ENCODE results near the gene COPA.

The COPA gene

GRCh38 chr1:160342953-160343869 is at the start of gene COPA, which contains the start of gene NCSTN:
COPA (minus strand) TSS chr1:160343250; CDS start chr1:160343170, 80 bp downstream.
NCSTN (plus strand) TSS chr1:160343383; CDS start chr1:160343397, 14 bp downstream.
- TF ChIP-seq GATA2 (IDR thresholded peaks at IDR 0.05; ENCODE audit: low read depth, low read length) (no peak), GATA3 (IDR thresholded peaks at IDR 0.05; ENCODE audit: low read depth, low read length) (no peak)

- no peak for TF ChIP-seq GATA2 (IDR thresholded peaks at IDR 0.05; ENCODE audit: low read depth, low read length)
- TF ChIP-seq GATA3 (IDR thresholded peaks at IDR 0.05; ENCODE audit: low read depth, low read length) = no peak
Measured at GRCh38 chr1:160377585-160378206, 34.6 kb upstream of the COPA start.

GRCh38 chr1:160376525-160377131 is 33.6 kb upstream of the COPA start:
- TF ChIP-seq GATA3 (IDR thresholded peaks at IDR 0.05; ENCODE audit: low read depth, low read length) = no peak
- TF ChIP-seq GATA2 (IDR thresholded peaks at IDR 0.05; ENCODE audit: low read depth, low read length) = no peak

DNA sequence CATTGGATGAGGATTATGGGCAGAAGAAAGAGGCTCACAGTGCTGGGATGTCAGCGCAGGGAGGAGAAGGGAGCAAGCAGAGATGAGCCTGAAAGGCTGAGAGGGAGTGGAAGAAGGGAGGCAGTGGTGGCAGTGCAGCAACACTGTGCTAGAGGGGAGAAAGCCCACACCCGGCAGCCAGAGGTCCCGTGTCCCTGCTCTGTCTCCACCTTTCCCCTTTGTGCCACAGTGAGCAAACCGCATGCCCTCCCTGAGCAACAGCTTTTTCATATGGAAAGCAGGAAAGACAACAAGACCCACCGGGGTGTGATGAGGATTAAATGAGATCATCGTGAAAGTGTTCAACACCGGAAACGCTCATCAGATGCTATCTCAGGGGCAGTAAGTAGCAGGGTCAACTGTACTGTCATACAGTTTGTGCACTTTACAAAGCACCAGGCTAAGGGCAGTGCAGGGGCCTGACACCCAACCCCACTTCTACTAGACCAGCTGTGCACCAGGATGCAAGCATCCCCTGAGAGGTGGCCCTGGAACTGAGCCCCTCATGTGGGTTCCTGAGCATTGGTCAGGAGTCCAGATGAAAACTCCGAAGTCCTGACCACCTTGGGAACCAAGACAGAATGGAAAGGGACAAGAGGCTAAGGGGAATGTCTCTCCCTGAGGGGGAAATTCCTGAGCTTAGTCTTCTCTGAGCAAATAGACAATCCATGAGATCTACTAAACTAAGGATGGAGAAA is 32.9 kb upstream of the COPA start:
- no peak for TF ChIP-seq GATA3 (IDR thresholded peaks at IDR 0.05; ENCODE audit: low read depth, low read length)
- no peak; the same call in 1 of the 2 replicates for TF ChIP-seq GATA2 (IDR thresholded peaks at IDR 0.05; ENCODE audit: low read depth, low read length)

DNA sequence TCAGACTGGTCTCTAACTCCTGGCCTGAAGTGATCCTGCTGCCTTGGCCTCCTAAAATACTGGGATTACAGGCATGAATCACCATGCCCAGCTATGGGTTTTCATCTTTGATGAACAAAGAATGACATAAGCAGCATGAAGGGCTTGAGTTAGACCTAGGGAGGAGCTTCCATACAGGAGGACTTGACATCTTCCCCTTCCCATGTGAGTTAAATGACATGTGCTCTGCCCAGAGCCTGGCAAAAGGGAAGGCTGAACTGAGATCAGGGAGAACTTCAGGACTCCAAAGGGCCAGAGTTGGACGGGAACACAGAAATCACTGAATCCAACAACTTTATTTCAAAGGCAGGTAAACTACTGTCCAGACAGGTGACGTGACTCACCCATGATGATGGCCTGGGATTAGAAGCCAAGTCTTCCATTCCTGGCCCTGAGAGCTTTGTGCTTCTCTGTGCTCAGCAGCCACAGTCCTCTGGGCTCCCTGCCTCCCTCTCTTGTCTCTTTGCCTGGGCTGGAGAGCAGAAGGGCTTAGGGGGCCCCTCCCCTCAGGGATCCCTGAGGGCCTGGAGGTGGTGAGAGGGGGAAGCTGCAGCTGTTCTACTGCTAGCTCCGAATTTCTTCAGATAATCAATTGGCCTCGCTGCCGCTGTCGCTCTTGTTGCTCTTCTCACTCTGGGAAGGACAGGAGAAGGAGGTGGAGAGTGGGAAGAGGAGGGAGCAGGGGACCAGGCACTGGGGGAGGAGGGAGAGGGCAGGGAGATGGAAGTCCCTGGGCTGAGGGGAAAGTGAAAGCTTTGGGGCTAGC is 31.5 kb upstream of the COPA start:
- TF ChIP-seq GATA3 (IDR thresholded peaks at IDR 0.05; ENCODE audit: low read depth, low read length) (no peak), GATA2 (IDR thresholded peaks at IDR 0.05; ENCODE audit: low read depth, low read length) (no peak)

DNA sequence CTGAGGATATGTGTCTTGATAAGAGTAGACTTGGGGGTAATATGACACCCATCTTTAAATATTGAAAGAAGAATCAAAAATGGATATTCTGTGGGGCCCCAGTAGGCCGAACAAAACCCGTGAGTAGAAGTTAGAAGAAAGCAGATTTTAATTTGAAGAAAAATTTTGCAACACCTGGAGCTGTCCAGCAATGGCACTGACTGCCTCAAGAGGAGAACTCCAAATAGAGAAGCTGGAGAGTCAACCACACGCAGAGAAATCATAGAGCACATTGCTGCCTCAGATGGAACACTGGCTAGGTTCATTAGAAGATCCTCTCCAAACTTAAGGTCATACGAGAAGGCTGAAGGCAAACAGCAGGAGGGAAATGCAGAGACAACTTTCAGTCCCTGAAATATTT is 30.6 kb upstream of the COPA start:
- TF ChIP-seq GATA3 (IDR thresholded peaks at IDR 0.05; ENCODE audit: low read depth, low read length) (no peak), GATA2 (IDR thresholded peaks at IDR 0.05; ENCODE audit: low read depth, low read length) (no peak)

GRCh38 chr1:160371756-160372155 is 28.7 kb upstream of the COPA start:
- TF ChIP-seq GATA3 (IDR thresholded peaks at IDR 0.05; ENCODE audit: low read depth, low read length) = no peak
- TF ChIP-seq GATA2 (IDR thresholded peaks at IDR 0.05; ENCODE audit: low read depth, low read length) = no peak

- TF ChIP-seq GATA2 (IDR thresholded peaks at IDR 0.05; ENCODE audit: low read depth, low read length) (no peak), GATA3 (IDR thresholded peaks at IDR 0.05; ENCODE audit: low read depth, low read length) (no peak)
Measured at GRCh38 chr1:160371346-160371631, 28.2 kb upstream of the COPA start.

GRCh38 chr1:160370561-160371345 is 27.7 kb upstream of the COPA start:
- no peak for TF ChIP-seq GATA3 (IDR thresholded peaks at IDR 0.05; ENCODE audit: low read depth, low read length)
- no peak for TF ChIP-seq GATA2 (IDR thresholded peaks at IDR 0.05; ENCODE audit: low read depth, low read length)

DNA sequence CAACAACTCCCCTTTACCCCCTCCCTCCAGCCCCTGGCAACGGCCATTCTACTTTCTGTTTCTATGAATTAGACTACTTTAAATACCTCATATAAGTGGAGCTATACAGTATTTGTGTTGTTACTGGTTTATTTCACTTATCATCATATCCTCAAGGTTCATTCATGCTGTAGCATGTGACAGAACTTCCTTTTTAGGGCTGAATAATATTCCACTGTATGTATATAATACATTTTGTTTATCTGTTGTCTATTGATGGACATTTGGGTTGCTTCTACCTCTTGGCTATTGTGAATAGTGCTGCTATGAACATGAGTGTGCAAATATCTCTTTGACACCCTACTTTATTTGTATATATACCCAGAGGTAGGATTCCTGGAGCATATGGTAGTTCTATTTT is 26.0 kb upstream of the COPA start:
- TF ChIP-seq GATA2 (IDR thresholded peaks at IDR 0.05; ENCODE audit: low read depth, low read length) (no peak), GATA3 (IDR thresholded peaks at IDR 0.05; ENCODE audit: low read depth, low read length) (no peak)

DNA sequence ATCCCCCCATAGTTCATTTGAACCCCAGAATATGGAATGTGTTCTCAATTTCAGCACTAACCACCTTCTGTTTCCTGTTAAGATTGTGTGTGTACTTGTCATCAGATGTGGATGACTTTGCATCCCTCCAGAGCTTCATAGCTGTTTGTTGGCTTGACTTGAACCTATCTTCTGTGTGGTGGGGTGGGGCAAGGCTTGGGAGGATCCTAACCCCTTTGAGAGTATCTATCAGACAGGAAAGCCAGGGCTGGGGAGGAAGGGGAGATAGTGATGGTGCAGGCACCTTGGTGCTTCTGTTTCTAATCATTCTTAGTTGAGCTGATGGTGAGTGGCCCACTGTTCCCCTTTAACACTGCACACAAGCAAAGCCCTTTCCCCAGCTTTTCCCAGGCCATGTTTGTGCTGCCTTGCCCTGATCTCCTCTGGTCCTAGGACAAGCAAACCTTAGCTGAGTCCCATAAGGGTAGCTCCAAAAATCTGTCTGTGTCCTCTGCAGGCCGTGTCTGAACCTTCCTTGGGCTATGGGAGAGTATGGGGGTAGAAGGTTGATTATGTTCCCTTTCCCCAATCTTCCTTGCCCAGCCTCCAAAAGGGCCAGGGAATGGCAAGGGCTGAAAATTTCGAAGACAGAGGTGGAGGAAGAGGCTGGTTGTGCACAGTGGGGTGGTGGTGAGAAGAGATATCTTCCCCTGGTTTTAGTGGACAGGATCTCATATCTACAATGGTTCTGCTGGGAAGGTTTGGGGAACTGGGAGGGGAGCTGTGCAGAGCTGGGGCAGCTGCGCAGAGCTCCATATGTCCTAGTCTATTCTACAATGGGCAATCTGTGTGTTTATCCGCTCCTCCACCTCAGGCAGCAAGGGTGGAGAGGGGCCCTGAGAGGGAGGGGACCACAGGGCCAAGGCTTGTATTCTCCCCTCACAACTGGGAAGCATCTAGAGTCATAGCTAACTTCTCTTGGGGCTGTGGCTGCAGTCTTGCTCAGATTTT is 25.2 kb upstream of the COPA start:
- TF ChIP-seq GATA2 (IDR thresholded peaks at IDR 0.05; ENCODE audit: low read depth, low read length) (no peak), GATA3 (IDR thresholded peaks at IDR 0.05; ENCODE audit: low read depth, low read length) (no peak)

All from SH-SY5Y (cell line).